ENCODE measurements around the gene KCNA1. TPM values are rescaled to one million over a fixed set of nuclear protein-coding genes. Genes with fewer than 3 reads are reported as not detected.

KCNA1 gene
- total RNA-seq, 1 experiment from 2014 or later = not detected

GRCh38 chr12:4892418-4892817, 17.3 kb upstream of the KCNA1 start:
- TF ChIP-seq EZH2 (IDR thresholded peaks at IDR 0.05; ENCODE audit: borderline replicate concordance, low read depth, low read length, poor library complexity, severe bottlenecking) = no peak
- TF ChIP-seq CTCF (conservative IDR thresholded peaks at IDR 0.05; ENCODE audit: low read depth, low read length) = no peak
- Histone ChIP-seq H3K9me3 (ENCODE audit: low read depth, low read length, poor library complexity, severe bottlenecking) (no peaks in the 10 kb centered on the region), H3K4me1 (ENCODE audit: insufficient read depth, low read length, poor library complexity, severe bottlenecking) (no peaks in the 10 kb centered on the region), H3K36me3 (ENCODE audit: insufficient read depth, low read length, poor library complexity, severe bottlenecking) (no peaks in the 10 kb centered on the region), H3K27me3 (replicated peaks; ENCODE audit: insufficient read depth, low read depth, low read length, poor library complexity) (peaks cover 90% of the 10 kb centered on the region), H3K27ac (ENCODE audit: low read depth, low read length, poor library complexity, severe bottlenecking) (no peak overlapping the region), H3K4me3 (ENCODE audit: low read depth, low read length, poor library complexity, severe bottlenecking) (no peak overlapping the region)
- BruUV-seq (replicated peaks) = no TSS peak
- DNase-seq (ENCODE audit: low spot score) = no peak
- POLR2A ChIA-PET (ENCODE audit: low non-redundant PET) = no interaction called here
- CTCF ChIA-PET = no interaction called here
- intact Hi-C loops (cut with micrococcal nuclease; ENCODE audit: unreplicated experiment) = no loop called here

DNA sequence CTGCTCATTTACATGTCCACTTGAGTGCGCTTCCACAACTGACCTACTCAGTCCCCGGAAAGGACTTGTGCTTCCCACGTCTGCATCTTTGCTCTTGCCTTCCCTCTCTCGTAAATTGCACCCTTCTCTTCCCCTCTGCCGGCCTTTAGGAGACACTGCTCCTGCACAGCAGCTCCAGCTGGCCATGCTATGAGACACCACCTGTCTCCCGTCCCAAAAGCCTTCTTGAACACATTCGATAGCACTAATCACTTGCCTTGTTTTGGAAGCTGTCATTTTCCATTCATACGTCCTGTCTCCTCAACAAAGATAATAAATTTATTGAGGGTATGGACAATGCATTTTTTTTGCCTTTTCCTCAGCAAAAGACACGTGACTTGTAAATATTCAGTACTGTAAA, 15.7 kb upstream of the KCNA1 start:
- ChIA-PET POLR2A (ENCODE audit: low non-redundant PET) (no interaction called here), CTCF (no interaction called here)
- Histone ChIP-seq H3K4me1 (ENCODE audit: insufficient read depth, low read length, poor library complexity, severe bottlenecking) (no peaks in the 10 kb centered on the region), H3K4me3 (ENCODE audit: low read depth, low read length, poor library complexity, severe bottlenecking) (no peak overlapping the region), H3K36me3 (ENCODE audit: insufficient read depth, low read length, poor library complexity, severe bottlenecking) (no peaks in the 10 kb centered on the region), H3K9me3 (ENCODE audit: low read depth, low read length, poor library complexity, severe bottlenecking) (no peaks in the 10 kb centered on the region), H3K27ac (ENCODE audit: low read depth, low read length, poor library complexity, severe bottlenecking) (no peak overlapping the region), H3K27me3 (replicated peaks; ENCODE audit: insufficient read depth, low read depth, low read length, poor library complexity) (peaks cover 82% of the 10 kb centered on the region)
- BruUV-seq (replicated peaks) = no TSS peak
- TF ChIP-seq CTCF (conservative IDR thresholded peaks at IDR 0.05; ENCODE audit: low read depth, low read length) = no peak
- peak; percentile 55 for TF ChIP-seq EZH2 (IDR thresholded peaks at IDR 0.05; ENCODE audit: borderline replicate concordance, low read depth, low read length, poor library complexity, severe bottlenecking)
- intact Hi-C loops (cut with micrococcal nuclease; ENCODE audit: unreplicated experiment) = no loop called here
- DNase-seq (ENCODE audit: low spot score) = no peak

DNA sequence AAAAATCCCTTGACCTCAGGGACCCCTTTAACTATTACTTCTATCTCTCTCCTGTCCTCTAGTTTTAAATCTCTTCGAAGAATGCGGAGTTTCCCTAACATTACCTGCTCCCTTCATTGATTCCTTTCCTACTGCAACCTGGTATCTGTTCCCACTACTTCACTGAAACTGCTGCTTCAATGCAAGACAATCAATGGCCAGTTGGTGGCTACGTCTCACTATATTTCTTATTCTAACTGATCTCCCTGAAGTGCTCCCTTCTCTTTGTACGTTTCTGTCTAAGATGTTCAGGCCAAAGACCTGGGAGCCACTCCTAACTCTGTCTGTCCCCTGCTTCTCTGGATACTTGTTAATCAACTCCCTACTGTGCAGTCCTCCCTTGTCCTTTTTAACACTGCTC, 10.3 kb upstream of the KCNA1 start:
- intact Hi-C loops (cut with micrococcal nuclease; ENCODE audit: unreplicated experiment) = no loop called here
- 0 out of 2 replicates have a peak, but pooled peaks have one; percentile 14 for TF ChIP-seq CTCF (conservative IDR thresholded peaks at IDR 0.05; ENCODE audit: low read depth, low read length)
- TF ChIP-seq EZH2 (IDR thresholded peaks at IDR 0.05; ENCODE audit: borderline replicate concordance, low read depth, low read length, poor library complexity, severe bottlenecking) = no peak
- no TSS peak for BruUV-seq (replicated peaks)
- H3K4me3 ChIP-seq (ENCODE audit: low read depth, low read length, poor library complexity, severe bottlenecking) = no peak overlapping the region
- peak; percentile 7 for DNase-seq (ENCODE audit: low spot score)
- H3K27me3 ChIP-seq (replicated peaks; ENCODE audit: insufficient read depth, low read depth, low read length, poor library complexity) = peaks cover 72% of the 10 kb centered on the region
- ChIA-PET POLR2A (ENCODE audit: low non-redundant PET) (no interaction called here), CTCF (interaction anchor here (0.6 kb wide), 1 partner anchor 1289 kb away, joined by 3 read pairs; no protein-coding TSS in a partner anchor)
- no peaks in the 10 kb centered on the region for H3K4me1 ChIP-seq (ENCODE audit: insufficient read depth, low read length, poor library complexity, severe bottlenecking)
- H3K36me3 ChIP-seq (ENCODE audit: insufficient read depth, low read length, poor library complexity, severe bottlenecking) = no peaks in the 10 kb centered on the region
- H3K9me3 ChIP-seq (ENCODE audit: low read depth, low read length, poor library complexity, severe bottlenecking) = no peaks in the 10 kb centered on the region
- no peak overlapping the region for H3K27ac ChIP-seq (ENCODE audit: low read depth, low read length, poor library complexity, severe bottlenecking)

Measured in A673 (cell line).